GM12878 (cell line): ENCODE measurements around the gene TEX54.

Source experiments
- POLR2AphosphoS5 ChIP-seq: IDR thresholded peaks from 2 replicates; pipeline ENCODE4 v1.6.1; 2011; ENCODE audit warnings: mild to moderate bottlenecking, low read length, inconsistent platforms
- SMC3 ChIP-seq: IDR thresholded peaks from 2 replicates; pipeline ENCODE4 v1.6.1; 2011; ENCODE audit warnings: low read length, improper control_type of control experiment, borderline replicate concordance
- TAF1 ChIP-seq: IDR thresholded peaks from 2 replicates; pipeline ENCODE4 v1.6.1; 2011; ENCODE audit warnings: mild to moderate bottlenecking, low read depth, low read length, borderline replicate concordance
- TF ChIP-seq, protein P1 (sequence below): IDR thresholded peaks from 2 replicates; pipeline ENCODE4 v1.6.1; 2011; ENCODE audit warnings: borderline replicate concordance, low read depth, mild to moderate bottlenecking, moderate library complexity, mixed read lengths, low read length; ENCODE audit not compliant: insufficient read depth; ENCODE audit errors: extremely low read length
- TF ChIP-seq, protein P2 (sequence below), 3 experiments: IDR thresholded peaks in 2 of 3; conservative IDR thresholded peaks in 1 of 3; 2 replicates each; pipeline ENCODE4 v1.5.1; 2011; ENCODE audit warnings: low read depth in 3 of 3, low read length in 3 of 3, mild to moderate bottlenecking in 3 of 3, control low read depth in 2 of 3, moderate library complexity in 2 of 3, inconsistent platforms in 1 of 3, mixed read lengths in 1 of 3; ENCODE audit not compliant: control insufficient read depth in 2 of 3, insufficient read depth in 1 of 3; ENCODE audit errors: extremely low read depth in 1 of 3

DNA sequence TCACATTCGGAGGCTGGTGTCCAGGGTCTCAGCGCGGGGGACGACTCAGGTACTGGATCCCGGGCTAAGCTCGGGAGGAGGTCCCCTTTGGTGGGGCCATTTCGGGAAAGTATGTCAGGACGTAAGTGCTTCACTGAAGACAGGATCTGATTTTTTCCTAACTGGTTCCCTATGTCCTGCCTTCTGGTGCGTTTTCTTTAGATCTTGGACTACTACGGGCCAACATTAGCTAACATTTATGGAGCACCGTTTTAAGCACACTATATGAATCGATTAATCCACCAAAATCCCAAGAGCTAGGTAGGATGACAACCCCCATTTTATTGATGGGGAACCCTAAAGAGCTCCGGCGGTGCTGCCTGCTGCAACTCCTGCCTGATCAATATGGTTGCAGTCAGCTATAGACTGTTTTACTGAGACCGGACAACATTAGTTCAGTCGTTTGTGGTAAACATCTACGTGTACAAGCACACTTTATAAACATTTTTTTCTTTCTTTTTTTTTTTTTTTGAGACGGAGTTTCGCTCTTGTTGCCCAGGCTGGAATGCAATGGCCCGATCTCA lies 23.8 kb upstream of the TEX54 start:
- TF ChIP-seq, protein P1, sequence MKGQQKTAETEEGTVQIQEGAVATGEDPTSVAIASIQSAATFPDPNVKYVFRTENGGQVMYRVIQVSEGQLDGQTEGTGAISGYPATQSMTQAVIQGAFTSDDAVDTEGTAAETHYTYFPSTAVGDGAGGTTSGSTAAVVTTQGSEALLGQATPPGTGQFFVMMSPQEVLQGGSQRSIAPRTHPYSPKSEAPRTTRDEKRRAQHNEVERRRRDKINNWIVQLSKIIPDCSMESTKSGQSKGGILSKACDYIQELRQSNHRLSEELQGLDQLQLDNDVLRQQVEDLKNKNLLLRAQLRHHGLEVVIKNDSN, result no peak
- TF ChIP-seq TAF1, result peak; percentile 43; the same call in 1 of the 2 replicates
- TF ChIP-seq, protein P2, sequence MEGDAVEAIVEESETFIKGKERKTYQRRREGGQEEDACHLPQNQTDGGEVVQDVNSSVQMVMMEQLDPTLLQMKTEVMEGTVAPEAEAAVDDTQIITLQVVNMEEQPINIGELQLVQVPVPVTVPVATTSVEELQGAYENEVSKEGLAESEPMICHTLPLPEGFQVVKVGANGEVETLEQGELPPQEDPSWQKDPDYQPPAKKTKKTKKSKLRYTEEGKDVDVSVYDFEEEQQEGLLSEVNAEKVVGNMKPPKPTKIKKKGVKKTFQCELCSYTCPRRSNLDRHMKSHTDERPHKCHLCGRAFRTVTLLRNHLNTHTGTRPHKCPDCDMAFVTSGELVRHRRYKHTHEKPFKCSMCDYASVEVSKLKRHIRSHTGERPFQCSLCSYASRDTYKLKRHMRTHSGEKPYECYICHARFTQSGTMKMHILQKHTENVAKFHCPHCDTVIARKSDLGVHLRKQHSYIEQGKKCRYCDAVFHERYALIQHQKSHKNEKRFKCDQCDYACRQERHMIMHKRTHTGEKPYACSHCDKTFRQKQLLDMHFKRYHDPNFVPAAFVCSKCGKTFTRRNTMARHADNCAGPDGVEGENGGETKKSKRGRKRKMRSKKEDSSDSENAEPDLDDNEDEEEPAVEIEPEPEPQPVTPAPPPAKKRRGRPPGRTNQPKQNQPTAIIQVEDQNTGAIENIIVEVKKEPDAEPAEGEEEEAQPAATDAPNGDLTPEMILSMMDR (IDR thresholded peaks at IDR 0.05 in 2 of 3, conservative IDR thresholded peaks at IDR 0.05 in 1 of 3; ENCODE audit: control insufficient read depth in 2 of 3, extremely low read depth in 1 of 3, insufficient read depth in 1 of 3, low read depth in 3 of 3, low read length in 3 of 3), result no peak
- TF ChIP-seq SMC3, result no peak
- no peak for TF ChIP-seq POLR2AphosphoS5
